Uterus (tissue), 2 donors: ENCODE results near the gene EYS.

Source experiments
- CTCF ChIP-seq, 4 experiments: fragments of 200-600 bp in 2 of 4; fragments of 450-650 bp in 2 of 4; sonication (generic) in 2 of 4; IDR thresholded peaks; one replicate each; pipeline ENCODE4 v1.5.1; 2016 to 2019; ENCODE audit warnings: antibody characterized with exemption in 4 of 4, mild to moderate bottlenecking in 2 of 4, moderate library complexity in 1 of 4
- POLR2A ChIP-seq, 2 donors: fragments of 450-650 bp; IDR thresholded peaks; one replicate each; pipeline ENCODE4 v1.6.1; 2016; ENCODE audit warnings: antibody characterized with exemption in 2 of 2, mild to moderate bottlenecking in 1 of 2, moderate library complexity in 1 of 2

GRCh38 chr6:64483956-64484499 is 1223.0 kb downstream of the EYS start:
- no peak for TF ChIP-seq CTCF (IDR thresholded peaks at IDR 0.05)
- TF ChIP-seq POLR2A (IDR thresholded peaks at IDR 0.05) = no peak
